Epithelial cell of proximal tubule (primary cell): ENCODE results near the gene WDR38. TPM values are rescaled to one million over a fixed set of nuclear protein-coding genes. Genes with fewer than 3 reads are reported as not detected.
"Not testable (repeated sequence)": the region's sequence is repeated elsewhere in the genome, so short reads cannot be mapped to it uniquely, and the experiment has no call there.

Source experiments
- DNase-seq: peaks from one replicate; pipeline ENCODE4 v3.0.0-alpha.2; 2011; ENCODE audit warnings: low read depth
- H3K4me3 ChIP-seq: 2 replicates; pipeline ENCODE4 v1.5.1; 2011; ENCODE audit warnings: low read depth, mild to moderate bottlenecking, low read length
- total RNA-seq: library from RNA; depleted of rRNA; stranded (reverse); fragments of >200 nt; gene quantifications from 2 replicates; pipeline ENCODE4 v1.2.3, GENCODE V29; 2015
- TF ChIP-seq, protein P1 (sequence below): conservative IDR thresholded peaks from 2 replicates; pipeline ENCODE4 v1.5.1; 2012; ENCODE audit warnings: low read depth, mild to moderate bottlenecking, low read length

WDR38 gene
- total RNA-seq, 1 donor from 2014 or later = not detected

DNA sequence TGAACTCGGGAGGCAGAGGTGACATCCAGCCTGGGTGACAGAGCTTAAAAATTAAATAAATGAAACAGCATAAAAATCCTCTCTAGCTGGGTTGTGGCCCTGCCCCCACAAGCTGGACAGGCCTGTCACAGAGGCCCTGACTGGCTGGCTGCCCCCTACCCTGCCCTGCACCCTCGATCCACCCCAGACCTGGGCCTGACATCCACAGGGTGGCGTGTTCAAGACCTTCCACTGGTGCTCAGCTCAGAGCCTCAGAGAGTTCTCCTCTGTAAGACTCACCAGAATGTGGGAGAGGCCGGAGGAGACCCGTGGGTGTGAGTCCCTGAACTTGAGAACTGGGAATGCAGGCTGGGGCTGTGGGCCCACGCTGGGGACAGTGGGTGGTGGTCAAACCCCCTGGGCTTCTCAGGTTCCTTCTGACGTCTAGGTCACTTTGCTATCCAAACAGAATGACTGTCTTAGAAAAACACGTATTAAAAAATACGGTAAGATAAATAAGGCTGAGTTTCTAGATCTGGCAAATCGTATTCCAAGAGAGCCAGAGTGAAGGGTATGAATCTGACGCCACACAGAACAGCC is 9.7 kb upstream of the WDR38 start:
- TF ChIP-seq, protein P1, sequence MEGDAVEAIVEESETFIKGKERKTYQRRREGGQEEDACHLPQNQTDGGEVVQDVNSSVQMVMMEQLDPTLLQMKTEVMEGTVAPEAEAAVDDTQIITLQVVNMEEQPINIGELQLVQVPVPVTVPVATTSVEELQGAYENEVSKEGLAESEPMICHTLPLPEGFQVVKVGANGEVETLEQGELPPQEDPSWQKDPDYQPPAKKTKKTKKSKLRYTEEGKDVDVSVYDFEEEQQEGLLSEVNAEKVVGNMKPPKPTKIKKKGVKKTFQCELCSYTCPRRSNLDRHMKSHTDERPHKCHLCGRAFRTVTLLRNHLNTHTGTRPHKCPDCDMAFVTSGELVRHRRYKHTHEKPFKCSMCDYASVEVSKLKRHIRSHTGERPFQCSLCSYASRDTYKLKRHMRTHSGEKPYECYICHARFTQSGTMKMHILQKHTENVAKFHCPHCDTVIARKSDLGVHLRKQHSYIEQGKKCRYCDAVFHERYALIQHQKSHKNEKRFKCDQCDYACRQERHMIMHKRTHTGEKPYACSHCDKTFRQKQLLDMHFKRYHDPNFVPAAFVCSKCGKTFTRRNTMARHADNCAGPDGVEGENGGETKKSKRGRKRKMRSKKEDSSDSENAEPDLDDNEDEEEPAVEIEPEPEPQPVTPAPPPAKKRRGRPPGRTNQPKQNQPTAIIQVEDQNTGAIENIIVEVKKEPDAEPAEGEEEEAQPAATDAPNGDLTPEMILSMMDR = no peak
- H3K4me3 ChIP-seq = no peak overlapping the region
- no peak for DNase-seq

DNA sequence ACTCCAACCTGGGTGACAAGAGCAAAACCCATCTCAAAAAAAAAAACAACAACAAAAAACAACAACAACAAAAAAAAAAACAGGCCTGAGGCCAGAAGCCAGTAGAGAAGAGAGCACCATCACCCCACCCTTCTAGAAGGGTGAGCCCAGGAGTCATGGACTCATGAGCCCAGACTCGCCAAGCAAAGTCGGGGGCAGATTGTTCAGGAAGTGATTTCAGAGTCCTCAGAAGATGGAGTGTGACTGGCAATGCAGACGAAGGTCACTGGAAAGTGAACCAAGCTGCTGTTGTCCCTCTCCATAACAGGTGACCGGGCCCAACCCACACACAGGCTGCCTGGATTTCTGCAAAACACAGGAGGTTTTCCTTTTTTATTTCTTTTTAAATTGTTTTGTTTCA is 9.0 kb upstream of the WDR38 start:
- H3K4me3 ChIP-seq = no peak overlapping the region
- TF ChIP-seq, protein P1 = no peak
- no peak for DNase-seq

DNA sequence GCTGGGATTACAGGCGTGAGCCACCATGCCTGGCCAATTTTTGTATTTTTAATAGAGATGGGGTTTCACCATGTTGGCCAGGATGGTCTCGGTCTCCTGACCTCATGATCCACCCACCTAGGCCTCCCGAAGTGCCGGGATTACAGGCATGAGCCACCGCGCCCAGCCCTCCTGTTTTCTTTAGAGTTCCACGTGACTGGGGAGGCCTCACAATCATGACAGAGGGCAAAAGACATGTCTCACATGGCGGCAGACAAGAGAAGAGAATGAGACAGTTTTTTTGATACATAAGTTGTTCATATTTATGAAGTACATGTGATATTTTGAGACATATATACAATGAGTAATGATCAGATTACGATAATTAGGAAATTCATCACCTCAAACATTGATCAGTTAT is 6.8 kb upstream of the WDR38 start:
- H3K4me3 ChIP-seq, DNase-seq: not testable (repeated sequence)

DNA sequence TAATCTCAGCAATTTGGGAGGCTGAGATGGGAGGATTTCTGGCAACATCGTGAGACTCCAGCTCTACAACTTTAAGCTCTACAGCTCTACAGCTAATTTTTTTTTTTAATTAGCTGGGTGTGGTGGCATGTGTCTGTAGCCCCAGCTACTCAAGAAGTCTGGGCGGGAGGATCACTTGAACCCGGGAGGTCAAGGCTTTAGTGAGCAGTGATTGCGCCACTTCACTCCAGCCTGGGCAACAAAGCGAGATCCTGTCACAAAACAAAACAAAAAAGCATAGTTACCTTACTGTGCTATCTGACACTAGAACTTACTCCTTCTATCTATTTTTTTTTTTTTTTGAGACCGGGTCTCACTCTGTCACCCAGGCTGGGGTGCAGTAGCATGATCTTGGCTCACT is 6.3 kb upstream of the WDR38 start:
- DNase-seq = no peak
- TF ChIP-seq, protein P1 = no peak
- H3K4me3 ChIP-seq = no peak overlapping the region

DNA sequence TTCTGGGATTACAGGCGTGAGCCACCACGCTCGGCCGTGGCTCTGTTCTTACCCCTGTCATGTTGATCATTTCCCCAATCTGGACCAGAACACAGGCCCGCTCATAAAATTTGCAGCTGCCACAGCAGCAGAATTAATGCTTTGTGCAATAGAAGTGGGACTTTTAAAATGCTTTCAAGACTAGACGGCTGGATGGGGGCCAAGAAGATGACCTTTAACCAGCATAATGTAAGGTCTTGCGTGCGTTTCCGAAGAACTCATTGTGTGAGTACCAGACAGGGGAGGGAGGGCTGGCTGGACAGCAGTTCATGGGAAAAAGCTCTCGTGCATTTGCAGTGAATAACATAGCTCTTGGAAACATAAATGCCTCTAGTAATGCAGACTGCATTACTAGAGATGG is 3.5 kb upstream of the WDR38 start:
- TF ChIP-seq, protein P1 = no peak
- no peak for DNase-seq
- H3K4me3 ChIP-seq = no peak overlapping the region

DNA sequence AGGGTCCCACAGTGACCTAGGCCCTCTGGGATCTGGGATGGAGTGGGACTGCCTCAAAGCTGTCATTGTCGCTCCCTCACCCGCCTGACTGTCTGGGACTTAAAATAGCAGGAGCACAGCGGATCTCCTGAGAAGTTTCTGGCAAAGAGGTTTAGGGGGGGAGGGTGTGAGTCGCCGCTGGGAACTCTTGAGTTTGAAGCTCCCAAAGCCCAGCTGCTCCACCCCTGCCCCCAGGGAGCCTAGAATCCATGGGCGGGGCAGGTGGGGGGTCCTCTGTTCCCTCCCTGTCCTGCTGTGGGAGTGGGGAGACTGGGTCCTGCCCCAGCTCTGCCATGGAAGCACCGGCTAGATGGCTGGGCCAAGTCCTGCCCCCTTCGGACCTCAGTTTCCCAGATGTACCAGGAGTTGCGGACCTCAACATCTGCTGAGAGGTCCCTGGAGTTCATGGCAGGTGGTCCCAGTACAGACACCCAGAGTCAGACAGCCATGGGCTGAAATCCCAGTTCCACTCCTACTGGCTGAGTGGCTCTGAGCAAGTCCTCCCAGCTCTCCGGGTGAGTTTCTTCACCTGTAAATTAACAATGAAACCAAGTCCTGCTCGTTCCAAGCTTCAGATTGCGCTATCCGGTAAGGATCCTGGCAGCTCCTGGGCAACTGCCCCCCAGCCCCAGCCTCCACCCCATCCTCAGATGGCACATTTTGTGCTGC is 985 bp upstream of the WDR38 start:
- no peak for DNase-seq
- TF ChIP-seq, protein P1 = no peak
- H3K4me3 ChIP-seq = peak overlapping the region; percentile 62

DNA sequence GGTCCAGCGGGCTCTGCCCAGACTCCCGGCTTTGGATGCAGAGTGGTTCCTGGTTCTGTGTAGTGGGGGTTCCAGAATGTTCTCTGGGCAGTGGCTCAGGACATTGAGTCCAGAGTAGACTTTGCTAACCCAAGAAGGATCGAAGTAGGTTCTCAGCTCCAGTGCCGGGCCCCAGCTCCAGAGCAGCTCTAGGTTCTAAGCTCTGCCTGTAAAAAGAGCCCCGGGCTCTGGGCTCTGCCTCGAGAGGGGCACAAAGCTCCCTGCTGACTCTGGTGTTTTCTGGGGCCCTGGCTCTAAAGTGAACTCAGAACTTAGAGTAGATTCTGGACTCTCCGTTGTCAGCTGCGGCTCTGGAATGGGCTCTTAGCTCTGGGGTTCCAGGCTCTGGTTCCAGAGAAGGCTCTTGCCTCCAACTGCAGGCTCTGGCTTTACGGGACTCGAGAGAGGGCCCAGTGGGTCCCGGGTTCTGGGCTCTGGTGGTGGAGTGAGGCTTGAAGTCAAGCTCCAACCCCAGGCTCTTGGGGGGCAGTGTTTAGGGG is 414 bp downstream of the WDR38 start:
- peak overlapping the region; percentile 62 for H3K4me3 ChIP-seq
- TF ChIP-seq, protein P1 = no peak
- DNase-seq = no peak
